ENCODE measurements around the gene KLHL36. TPM values are rescaled to one million over a fixed set of nuclear protein-coding genes. Genes with fewer than 3 reads are reported as not detected.

The KLHL36 gene
- total and polyA plus RNA-seq, 9 of the 15 experiments (the other 6 are each of a cell fraction or from before 2014, with no cell fraction given) = 2.1 to 51.2 (median 18.5) TPM

DNA sequence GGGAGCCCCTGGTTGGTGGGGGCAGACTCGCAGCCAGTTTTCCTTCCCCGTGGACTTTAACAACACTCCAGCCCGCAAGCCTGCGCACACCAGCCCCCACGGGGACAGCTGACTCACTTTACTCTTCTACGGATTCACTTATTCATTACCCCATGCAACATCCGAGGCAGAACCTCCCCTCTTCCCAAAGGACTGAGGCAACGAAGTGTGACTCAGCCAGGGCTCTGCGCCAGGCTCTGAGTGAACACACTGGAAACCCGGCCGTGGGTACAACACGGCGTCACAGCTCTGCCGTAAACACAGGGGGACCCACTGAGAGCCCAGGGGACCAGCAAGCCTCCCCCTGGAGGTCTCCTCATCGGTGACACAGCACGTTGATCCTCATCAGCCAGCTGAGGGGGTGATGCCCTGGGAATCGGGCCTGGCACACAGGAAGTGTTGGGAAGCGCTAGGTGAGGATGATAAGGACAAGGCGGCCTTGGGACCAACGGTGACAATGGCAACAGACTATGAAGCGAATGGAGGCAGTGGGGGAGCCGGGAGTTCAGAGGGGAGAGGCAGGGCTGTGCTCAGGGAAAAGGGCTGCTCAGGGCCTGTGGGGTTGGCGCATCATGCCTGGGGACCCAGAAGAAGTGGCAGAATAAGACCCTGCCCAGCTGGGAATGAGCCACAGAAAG lies 45.0 kb upstream of the KLHL36 start (continued):
- TF ChIP-seq, protein P1, sequence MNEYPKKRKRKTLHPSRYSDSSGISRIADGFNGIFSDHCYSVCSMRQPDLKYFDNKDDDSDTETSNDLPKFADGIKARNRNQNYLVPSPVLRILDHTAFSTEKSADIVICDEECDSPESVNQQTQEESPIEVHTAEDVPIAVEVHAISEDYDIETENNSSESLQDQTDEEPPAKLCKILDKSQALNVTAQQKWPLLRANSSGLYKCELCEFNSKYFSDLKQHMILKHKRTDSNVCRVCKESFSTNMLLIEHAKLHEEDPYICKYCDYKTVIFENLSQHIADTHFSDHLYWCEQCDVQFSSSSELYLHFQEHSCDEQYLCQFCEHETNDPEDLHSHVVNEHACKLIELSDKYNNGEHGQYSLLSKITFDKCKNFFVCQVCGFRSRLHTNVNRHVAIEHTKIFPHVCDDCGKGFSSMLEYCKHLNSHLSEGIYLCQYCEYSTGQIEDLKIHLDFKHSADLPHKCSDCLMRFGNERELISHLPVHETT (CRISPR knock-in tag; conservative IDR thresholded peaks at IDR 0.05 in 1 of 2, IDR thresholded peaks at IDR 0.05 in 1 of 2) = 0 out of 4 replicates have a peak, but pooled peaks of 1 of the 2 experiments have one; percentile 20
- no peak for TF ChIP-seq SOX6 (IDR thresholded peaks at IDR 0.05)
- peak; percentile 57; the same call in 1 of the 2 replicates for TF ChIP-seq DPF2 (IDR thresholded peaks at IDR 0.05)
- TF ChIP-seq CREB3 (tag; conservative IDR thresholded peaks at IDR 0.05; ENCODE audit: low read depth) = no peak
- no peak for TF ChIP-seq RBM39 (optimal IDR thresholded peaks at IDR 0.05; ENCODE audit: low read depth, low read length)
- TF ChIP-seq SAFB2 (IDR thresholded peaks at IDR 0.05; ENCODE audit: borderline replicate concordance, low read depth, low read length, severe bottlenecking) = no peak
- TF ChIP-seq SRSF9 (IDR thresholded peaks at IDR 0.05; ENCODE audit: borderline replicate concordance, low read depth, low read length) = no peak
- no peak for TF ChIP-seq ZNF311 (CRISPR knock-in tag; IDR thresholded peaks at IDR 0.05)
- no peak for TF ChIP-seq YY1 (IDR thresholded peaks at IDR 0.05; ENCODE audit: borderline replicate concordance in 1 of 3, control insufficient read depth in 1 of 3, extremely low read depth in 1 of 3, insufficient read depth in 3 of 3, insufficient read length in 1 of 3, insufficient replicate concordance in 2 of 3, low read depth in 1 of 3, low read length in 2 of 3)
- no peak for TF ChIP-seq THAP12 (CRISPR knock-in tag; IDR thresholded peaks at IDR 0.05)
- no peak for TF ChIP-seq NFXL1 (CRISPR knock-in tag; IDR thresholded peaks at IDR 0.05)
- no peak for TF ChIP-seq HBP1 (CRISPR knock-in tag; IDR thresholded peaks at IDR 0.05)
- no peak for TF ChIP-seq MCM2 (IDR thresholded peaks at IDR 0.05; ENCODE audit: low read depth)
- no peak for TF ChIP-seq CBX5 (IDR thresholded peaks at IDR 0.05; ENCODE audit: borderline replicate concordance, low read depth)
- TF ChIP-seq, protein P2, sequence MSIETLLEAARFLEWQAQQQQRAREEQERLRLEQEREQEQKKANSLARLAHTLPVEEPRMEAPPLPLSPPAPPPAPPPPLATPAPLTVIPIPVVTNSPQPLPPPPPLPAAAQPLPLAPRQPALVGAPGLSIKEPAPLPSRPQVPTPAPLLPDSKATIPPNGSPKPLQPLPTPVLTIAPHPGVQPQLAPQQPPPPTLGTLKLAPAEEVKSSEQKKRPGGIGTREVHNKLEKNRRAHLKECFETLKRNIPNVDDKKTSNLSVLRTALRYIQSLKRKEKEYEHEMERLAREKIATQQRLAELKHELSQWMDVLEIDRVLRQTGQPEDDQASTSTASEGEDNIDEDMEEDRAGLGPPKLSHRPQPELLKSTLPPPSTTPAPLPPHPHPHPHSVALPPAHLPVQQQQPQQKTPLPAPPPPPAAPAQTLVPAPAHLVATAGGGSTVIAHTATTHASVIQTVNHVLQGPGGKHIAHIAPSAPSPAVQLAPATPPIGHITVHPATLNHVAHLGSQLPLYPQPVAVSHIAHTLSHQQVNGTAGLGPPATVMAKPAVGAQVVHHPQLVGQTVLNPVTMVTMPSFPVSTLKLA (conservative IDR thresholded peaks at IDR 0.05) = peak in 1 of 2 experiments; percentile 29; a peak in 1 of 4 replicates
